GM21526 (cell line): ENCODE measurements around the gene HHATL.

Source experiments
- ATAC-seq: cut with Tn5 transposase; IDR thresholded peaks from one replicate; pipeline ENCODE4 v1.9.1; 2021; ENCODE audit warnings: moderate library complexity; ENCODE audit not compliant: unreplicated experiment, low FRiP score

HHATL gene

DNA sequence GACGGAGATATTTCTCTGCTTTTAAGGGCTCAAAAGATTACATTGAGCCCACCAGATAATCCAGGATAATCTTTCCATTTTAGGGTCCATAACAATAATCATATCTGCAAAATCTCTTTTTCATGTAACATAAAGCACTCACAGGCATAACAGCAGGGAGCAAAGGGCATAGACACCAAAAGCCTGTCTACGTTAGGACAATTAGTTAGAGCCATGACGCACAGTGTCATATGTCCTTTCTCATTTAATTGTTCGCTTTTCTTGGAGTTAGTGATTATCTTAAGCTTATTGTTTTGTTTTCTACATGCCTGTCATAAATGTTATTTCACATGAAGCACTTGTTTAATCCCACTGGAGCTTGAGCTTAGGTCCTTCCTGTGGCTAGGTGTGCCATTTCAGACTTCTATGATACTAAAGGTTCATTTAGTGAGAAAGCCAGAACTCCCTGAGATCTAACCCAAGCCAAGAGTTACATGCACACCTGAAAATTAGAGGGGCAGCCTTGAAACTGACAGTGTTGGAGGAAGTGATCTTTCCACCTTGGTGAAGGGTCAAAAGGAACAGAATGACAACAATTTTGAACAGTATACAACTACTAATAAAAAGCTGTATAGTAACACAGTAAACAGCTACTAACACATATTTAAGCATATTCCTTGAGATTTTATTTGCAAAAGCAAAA, 11.7 kb upstream of the HHATL start:
- no peak for ATAC-seq

DNA sequence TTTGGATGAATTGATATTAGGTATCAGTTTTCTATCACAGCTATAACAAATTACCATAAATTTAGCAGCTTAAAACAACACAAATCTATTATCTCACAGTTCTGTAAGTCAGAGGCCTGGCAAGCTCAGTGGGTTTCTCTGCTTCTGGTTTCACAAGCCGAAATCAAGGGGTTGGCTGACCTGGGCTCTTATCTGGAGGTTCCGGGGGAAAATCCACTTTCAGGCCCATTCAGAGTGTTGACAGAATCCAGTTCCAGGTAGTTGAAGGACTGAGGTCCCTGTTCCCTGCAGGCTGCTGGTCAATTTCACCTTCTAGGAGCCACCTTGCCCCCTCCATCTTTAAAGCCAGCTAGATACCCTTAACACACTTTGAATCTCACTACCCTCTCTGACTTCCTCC, 11.1 kb upstream of the HHATL start:
- no peak for ATAC-seq

DNA sequence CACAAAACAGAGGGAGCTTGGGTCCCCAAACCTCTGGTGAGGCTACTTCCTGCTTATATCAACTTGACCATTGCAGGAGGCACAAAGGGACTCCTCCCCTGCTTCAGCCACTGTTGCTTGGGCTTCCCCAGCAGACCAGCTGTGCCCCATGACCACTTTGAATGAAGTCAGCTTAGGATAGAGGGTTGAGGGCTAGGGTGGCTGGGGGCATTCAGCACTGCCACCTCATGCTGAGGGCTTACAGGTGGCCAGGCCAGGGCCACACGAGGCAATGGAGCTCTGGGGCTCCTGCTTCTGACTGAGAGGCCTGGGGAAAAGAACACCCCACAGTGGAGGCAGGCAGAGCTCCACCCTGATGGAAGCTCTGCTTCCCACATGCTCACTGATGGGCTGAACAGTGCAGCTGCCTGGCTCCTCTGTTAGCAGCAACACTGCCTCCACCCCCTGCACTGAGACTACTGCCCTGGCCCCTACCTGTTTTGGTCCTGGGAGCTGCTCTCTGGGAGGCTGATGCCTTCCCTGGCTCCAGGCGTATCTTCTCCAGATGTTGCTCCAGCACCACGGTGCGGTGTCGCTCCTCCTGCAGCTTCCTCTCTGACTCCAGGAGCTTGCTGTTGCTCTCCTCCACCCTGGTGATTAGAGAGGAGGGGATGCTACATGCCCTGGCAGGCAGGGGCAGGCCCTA, 10.2 kb upstream of the HHATL start:
- ATAC-seq = no peak

DNA sequence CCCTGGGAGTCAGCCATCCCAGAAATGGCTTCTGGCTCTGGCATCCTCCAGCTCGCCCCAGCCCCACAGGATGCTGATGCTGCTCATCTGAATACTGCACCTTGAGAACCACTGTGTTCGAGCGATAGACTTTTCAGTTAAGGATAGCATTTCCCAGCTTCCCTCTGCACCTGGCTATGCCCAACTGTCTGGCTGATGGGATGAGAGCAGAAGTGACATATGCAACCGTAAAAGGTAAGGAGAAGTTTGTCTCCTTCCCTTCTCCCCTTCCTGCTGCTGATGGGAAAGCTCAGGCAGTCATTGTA, 9.7 kb upstream of the HHATL start:
- no peak for ATAC-seq

DNA sequence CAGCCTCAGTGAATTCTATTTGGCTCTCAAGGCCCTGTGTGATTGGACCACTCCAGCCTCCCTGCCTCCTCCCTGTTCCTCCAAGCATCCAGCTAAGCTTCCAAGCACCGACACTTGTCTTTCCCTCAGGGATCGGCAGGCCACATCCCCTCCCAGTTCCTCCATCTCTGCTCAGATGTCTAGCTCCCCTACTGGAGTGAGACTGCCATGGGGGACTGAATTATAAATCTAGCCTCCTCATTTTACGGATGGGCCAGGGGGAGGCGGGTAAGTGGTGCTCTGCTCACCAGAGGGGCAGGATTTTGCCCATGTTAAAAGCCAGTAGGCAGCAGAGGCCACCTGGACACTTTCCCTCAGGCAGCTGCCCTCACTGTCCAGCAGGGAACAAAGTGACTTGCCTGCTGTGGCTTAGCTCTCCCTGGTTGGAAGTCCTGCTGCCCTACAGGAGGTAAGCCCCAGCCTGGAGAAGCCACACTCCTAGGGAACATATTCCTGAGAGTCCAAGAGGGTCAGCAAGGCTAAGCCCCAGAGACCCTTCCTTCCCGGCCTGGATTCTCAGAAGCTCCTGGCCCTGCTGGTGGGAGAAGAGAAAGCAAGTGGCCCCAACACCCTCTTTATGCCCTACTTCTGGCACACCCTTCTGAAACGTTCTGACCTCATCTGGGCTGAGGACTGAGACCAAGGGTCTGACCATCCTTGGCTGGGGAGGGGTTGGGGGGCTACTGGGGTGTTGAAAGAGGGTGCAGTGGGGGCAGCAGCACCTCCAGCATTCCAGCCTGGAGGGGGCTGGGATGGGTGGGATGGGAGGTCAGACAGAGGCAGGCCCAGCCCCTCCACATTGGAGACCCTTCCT, 9.1 kb upstream of the HHATL start:
- no peak for ATAC-seq

DNA sequence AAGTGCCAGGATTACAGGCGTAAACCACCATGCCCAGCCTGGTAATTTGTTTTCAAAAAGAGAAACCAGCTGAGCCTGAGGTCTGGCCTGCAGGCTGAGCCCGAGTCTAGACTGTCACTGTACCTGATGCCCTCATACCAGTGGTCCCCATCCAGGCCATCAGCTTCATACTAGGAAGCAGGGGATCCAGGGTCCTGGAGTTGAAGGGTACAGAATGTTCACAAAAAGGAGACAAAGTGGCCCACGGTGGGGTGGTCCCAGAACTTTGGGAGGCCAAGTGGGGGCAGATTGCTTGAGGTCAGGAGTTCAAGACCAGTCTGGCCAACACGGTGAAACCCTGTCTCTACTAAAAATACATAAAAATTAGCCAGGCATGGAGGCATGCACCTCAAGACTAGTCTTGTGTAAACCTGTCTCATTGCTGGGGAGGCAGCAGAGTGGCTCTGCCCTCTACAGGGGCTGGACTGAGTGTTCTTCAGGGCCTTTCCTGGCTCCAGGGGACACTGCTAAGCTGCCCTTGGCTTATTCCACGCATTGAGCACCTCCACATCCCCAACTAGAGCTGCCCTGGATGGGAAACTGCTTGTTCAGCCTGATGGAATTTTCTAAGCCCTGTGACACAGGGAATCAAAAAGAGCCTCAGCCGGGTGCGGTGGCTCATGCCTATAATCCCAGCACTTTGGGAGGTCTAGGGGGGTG, 7.9 kb upstream of the HHATL start:
- no peak for ATAC-seq

DNA sequence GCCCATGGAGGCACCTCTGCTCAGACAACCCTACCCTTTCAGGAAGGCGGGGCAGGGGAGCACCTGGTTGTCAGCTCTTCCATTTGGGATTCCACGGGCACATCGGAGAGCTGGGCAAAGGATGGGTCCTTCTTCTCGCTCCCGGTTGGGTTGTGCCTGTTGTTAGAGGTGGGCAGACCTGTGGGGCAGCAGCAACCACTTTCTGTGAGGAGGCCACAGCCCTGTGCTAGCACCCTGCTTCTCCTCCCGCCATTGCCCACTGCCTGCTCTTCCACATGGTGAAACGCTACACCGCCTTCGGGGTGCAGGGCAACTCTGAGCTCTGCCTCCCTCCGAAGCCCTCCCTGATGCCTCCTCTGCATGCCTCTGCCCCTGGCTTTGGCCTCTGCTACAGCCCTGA, 7.0 kb upstream of the HHATL start:
- ATAC-seq = no peak

DNA sequence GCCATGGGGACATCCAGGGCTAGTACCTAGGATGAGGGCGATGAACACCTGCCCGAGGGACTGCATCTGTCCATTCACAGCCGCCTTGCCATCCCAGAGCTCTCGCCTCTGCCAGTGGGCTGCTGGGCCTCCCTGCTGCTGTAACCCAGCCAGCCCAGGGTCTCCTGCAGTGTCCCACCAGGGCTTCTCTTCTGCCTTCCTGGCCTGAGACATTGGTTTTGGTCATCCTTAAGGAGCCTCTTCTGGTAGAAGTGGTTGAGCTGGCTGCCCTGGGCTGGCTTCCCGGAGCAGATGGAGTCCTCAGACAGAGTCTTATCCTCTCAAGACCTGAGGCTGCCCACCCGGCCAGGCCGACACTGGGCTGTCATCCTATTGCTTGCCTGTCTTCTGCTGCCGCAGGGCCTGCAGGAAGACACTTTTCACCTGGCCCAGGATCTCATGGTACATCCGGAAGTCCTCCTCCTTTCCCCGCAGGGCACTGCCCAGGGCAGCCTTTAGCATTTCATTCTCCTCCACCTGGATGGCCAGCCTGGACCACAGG, 6.1 kb upstream of the HHATL start:
- no peak for ATAC-seq

DNA sequence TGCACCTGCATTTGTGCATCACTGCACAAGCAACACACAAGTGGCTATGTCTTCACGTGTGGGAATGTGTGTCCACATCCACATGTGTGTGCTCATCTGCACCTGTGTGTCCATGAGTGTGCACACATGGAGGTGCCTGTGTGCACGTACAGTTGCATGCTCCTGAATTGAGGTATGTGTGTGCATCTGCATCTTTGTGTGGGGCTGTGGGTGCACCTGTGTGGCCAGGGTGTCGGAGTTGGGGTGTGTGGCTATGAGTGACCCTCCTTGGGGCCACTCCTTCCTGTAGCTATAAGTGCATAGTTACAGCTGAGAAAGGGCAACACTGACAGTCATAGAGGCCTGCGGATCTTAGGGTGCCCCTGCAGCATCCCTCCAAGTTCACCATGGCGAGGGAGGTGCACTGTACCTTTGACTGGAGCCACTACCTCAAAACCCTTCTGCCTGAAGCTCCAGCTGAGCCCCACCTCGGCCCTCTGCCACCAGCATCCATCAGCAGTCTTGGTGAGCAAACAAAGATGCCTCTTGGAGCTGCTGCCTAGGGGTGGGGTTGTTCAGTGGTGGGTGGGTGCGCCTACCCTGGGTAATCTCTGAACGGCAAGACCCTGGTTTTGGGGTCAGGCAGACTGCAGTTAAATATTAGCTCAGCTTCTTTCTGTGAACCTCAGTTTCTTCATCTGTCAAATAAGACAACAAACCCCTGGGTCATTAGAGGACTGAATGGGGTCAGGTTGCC, 5.2 kb upstream of the HHATL start:
- ATAC-seq = no peak

DNA sequence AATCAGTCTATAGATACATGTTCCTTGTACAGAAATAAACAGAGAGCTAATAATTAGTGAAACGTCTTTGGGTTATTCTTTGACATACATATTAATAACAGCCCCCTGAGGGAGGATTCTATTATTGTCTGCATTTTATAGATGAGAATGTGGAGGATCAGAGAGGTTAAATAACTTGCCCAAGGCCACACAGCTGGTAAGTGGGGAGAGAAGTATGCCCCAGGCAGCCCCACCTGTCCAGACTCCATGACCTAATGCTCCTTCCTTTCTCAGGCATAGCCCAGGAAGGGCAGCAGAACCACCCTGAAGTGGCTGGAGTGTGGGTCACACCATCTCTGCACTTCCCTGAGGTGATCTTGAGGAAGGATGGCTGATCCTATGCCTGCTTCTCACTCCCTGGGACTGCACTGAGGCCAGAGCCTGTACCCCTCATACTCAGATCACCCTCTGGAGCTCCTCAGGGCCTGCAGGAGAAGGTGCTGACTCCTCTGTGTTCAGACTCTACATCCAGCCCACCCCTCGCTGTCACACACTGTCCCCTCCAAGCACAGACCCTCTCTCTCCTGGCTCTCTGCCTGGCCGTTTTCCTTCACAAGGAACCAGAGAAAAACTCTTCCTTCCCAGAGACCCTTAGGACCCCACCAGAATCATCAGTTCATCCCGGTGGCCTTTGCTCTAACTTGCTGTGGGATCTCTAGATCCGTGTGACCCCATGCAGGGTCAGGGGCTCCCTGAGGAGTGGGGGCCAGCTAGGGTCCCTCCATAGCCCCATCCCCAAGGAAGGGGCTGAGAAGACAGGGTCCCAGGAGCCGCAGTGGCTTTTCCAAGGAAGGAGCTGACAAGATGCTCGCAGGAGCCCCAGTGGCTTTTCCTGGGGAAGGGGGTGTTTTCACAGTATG, 4.4 kb upstream of the HHATL start:
- ATAC-seq = no peak

DNA sequence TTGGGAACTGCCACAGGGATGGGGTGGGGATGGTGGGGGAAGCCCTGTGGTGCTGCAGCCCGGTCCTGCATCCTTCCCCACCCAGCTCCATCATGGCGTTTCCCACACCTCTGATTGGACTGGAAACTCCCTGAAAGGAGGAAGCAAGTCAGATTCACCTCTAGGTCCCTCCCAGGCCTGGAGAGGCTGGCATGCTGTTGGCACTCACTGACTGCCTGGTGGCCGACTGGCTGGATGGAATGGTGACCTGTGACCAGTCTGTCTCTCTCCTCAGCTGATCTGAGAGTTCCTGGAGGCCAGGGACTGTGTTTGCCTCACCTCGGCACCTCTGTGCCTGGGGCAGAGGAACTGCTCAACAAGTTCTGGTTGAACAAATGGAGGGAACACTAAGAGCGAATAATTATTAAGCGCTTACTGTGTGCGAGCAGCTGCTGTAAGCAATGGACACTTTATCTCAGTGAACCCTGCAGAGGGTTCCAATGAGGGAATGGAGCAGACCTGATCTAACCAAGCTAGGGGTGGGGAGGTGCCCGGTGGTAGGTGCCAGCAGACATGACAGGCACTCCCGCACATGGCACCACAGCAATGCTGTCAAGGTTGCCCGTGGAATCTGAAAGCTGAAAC, 3.5 kb upstream of the HHATL start:
- no peak for ATAC-seq

DNA sequence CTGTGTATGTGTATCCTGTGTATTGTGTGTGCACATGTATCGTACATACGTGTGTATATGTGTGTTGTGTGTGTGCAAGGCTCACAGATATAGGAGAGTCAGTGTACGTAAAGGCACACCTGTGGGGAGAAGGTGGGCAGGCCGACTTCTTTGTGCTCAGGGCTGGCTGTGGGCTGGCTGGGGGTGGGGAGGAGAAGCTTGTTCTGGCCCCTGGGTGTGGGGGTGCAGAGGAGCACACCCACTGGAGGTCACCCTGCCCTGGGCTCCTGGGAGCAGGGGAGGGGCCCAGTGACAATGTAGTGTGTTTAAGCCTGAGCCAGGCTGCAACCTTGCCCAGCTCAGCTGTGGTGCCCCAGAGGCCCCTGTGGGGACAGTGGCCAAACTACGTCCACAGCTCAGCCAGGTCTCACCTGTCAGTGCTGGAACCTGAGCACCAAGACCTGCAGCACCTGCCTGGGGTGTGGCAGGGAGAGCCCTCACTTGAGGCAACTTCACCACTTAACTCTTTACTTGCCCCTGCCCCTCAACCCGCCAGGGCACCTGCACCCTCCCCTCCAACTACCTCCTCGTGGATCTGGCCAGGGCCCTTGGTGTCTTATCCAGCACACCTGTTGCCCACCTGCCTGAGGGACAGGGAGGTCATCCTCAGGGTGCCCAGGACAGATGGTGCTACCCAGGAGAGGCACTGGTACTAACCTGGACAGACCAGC, 2.6 kb upstream of the HHATL start:
- no peak for ATAC-seq

DNA sequence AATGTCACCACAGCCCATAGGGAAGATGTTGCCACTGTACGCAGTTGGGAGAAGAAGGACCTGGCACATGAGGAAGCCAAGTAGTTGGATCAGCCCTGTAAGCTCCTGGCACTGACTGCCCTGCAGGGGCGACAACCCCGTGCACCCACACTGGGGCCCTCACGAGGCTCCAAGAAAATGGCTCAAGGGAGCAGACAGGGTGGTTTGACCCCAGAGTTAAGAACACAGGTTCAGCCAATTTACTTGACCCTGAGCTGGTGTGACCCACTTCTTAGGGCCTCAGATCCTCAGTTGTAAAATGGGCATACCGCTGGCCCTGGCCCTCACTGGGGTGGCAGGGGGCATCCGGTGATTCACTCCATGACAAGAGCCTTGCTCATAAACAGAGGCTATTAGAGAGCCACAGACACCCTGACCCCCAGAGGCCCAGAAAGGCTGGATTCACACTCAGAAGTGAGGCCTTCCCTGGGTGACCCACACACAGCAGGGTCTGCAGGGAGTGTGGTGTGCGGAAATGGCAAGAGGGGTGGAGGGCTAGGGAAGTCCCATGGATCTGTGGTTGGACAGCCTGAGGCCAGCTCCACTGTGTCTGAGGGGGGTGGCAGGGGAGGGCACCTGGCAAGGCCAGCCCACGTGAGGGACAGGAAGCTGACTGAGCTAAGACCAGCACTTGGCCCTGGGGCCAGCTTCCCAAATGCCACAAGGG, 1.7 kb upstream of the HHATL start:
- ATAC-seq = no peak

DNA sequence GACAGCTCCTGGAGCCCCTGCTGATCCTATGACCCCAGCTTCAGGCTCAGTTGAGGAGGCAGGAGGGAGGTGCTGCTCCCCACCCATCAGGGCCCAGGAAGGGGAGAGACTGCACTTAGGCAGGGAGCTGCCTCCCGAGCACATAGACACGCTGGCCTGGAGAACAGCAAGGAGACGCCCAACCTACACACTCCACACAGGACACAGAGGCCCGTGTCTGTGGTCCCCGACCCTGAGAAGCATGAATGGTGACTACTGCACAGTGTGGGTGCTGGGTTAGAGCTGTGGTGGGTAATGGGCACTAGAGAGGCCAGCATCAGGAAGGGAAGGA, 1.1 kb upstream of the HHATL start:
- ATAC-seq = no peak

DNA sequence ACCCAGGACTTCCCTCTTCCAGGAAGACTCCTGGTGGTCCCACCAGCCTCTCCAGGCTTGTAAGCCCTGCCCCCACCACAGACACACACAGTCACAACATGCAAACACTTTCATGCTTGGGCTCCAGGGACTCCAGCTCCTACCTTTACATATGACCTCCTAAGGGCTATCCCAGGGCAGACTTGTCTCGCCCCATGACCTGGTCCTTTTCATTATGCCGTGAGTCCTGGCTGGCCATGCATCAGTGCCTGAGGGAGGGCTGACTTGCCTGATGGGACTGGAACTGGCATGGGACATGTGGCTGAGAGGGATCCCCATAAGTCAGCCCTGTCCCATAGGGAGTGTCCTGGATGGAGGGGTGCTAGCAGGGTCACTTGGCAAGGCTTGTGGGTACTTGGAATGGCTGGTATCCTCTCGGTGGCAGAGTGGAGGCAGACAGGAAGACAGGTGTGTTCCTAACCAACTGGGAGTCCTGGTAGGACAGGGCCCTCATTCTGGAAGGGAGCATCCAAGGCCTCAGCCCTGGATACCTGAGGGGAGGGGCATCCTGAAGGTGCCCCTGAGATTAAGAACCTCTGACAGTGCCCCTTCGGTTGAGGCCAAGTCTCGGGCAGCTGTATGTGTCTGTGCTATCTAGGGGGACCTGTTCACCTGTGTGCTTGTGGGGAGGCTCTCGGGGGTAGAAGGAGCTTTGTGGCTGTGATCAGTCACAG, 540 bp upstream of the HHATL start:
- no peak for ATAC-seq

DNA sequence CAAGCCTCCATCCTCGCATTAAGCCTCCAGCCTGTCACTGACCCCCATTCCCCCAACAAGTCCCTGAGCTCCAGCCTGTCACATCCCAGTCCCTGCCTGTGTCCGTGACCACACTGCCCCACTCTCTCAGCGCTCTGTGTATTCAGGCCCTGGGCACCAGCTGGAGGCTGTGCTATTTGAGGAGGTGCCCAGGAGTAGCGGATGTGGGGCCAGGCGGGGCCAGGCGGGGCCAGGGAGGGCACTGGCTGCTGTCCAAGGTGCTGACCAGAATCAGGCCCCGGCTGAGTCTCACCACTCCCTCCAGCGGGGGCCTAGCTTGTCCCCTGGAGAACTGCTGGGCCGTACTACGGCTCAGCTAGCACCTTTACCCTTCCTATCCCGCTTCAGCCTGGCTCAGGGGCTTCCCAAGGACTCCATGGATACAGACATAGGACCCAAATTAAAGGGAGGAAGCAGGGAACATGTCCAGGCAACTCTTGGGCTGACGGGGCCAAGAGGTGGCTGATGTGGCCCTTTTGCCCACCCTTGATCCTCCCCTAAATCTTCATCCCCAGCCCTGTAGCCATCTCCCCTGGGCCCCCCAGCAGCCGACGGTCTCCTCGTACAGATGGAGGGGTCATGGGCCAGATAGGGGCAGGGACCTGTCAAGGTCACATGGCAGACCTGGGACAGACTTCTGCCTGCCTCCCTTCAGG, 1.1 kb downstream of the HHATL start:
- no peak for ATAC-seq
